Activated CD4-positive, alpha-beta memory T cell treated with anti-CD3 and anti-CD28 coated beads for 36 hours (primary cell): Measurements from ENCODE around the gene ITGA5. TPM values are rescaled to one million over a fixed set of nuclear protein-coding genes. Genes with fewer than 3 reads are reported as not detected.
A peak's percentile ranks its signal among the peaks of the same experiment; 100 is the strongest.

Experiments
- CTCF ChIA-PET: fragments of 350-600 bp; sonication (Branson Sonifier 250); formaldehyde crosslinking; loops from one replicate; lab custom pipeline; 2021; ENCODE audit warnings: antibody characterized with exemption, inconsistent platforms; lab: Charles Lee
- POLR2A ChIA-PET: fragments of 350-600 bp; sonication (Branson Sonifier 250); formaldehyde crosslinking; loops from one replicate; lab custom pipeline; 2021; ENCODE audit warnings: antibody characterized with exemption; lab: Charles Lee
- DNase-seq: peaks from one replicate; pipeline ENCODE4 v3.0.0-alpha.2; 2020
- H3K27ac Mint-ChIP-seq: one replicate; pipeline ENCODE4 v1.8.0; 2021; ENCODE audit warnings: mixed read lengths
- H3K27me3 Mint-ChIP-seq: one replicate; pipeline ENCODE4 v1.8.0; 2021; ENCODE audit warnings: mixed read lengths
- H3K36me3 Mint-ChIP-seq: one replicate; pipeline ENCODE4 v1.8.0; 2021; ENCODE audit warnings: mixed read lengths
- H3K4me1 Mint-ChIP-seq: one replicate; pipeline ENCODE4 v1.8.0; 2021; ENCODE audit warnings: low read depth, mixed read lengths
- H3K4me3 Mint-ChIP-seq: one replicate; pipeline ENCODE4 v1.8.0; 2021; ENCODE audit warnings: mild to moderate bottlenecking, mixed read lengths
- H3K9me3 Mint-ChIP-seq: one replicate; pipeline ENCODE4 v1.8.0; 2021; ENCODE audit warnings: mixed read lengths
- intact Hi-C: fragments of 100-400 bp; cut with micrococcal nuclease; formaldehyde crosslinking; loops from one replicate; pipeline ENCODE4 v1.15.1; 2023
- total RNA-seq, 2 experiments: library from RNA; stranded (reverse); gene quantifications; one replicate each; pipeline ENCODE4 v1.2.3, GENCODE V29; 2021

Gene ITGA5
- total RNA-seq, 2 experiments from 2014 or later = 33.8 to 34.9 TPM

DNA sequence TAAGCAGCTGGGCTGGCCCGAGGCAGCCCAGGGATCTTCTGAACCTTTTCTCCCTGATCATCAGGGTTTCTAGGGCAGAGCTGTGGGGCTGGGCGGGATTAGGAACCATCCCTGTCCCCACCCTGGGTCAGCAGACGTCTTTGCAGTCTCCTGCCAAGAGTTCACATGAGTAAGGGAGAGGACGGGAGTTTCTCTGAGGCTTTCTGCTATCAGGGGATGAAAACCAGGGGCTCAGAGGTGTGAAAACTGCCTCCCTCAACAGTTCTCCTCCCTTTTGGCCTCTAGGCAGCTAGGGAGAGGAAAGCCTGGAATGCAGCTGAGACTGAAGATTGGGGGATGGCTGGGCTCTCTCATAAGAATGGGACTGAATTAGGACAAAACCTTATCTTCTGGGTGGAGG, 42.5 kb downstream of the ITGA5 start:
- Mint-ChIP-seq H3K9me3 (no peaks in the 10 kb centered on the region), H3K27ac (no peak overlapping the region), H3K36me3 (no peaks in the 10 kb centered on the region), H3K4me3 (no peak overlapping the region), H3K4me1 (peaks cover 20% of the 10 kb centered on the region), H3K27me3 (no peaks in the 10 kb centered on the region)
- ChIA-PET CTCF (interaction anchor here (0.8 to 1.5 kb wide), 3 partner anchors 78 to 162 kb away, joined by 3 to 5 read pairs (median 3); no protein-coding TSS in a partner anchor), POLR2A (no interaction called here)
- intact Hi-C loops = no loop called here
- DNase-seq = no peak

DNA sequence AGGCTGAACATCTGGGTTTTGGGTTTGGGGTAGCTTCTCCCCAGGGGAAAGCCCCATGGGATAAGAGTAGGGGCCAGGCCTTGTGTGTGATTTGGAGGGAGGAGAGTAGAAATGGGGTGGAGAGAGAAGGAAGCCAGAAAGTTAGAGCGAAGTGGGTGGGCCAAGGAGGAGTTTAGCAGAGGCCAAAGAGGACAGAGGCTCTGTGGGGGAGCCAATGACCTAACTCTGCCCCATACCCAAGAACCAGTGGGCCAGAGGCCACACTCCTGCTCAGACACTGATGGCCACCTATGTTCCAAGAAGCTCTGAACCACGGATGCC, 43.8 kb downstream of the ITGA5 start:
- Mint-ChIP-seq H3K27me3 (no peaks in the 10 kb centered on the region), H3K4me3 (no peak overlapping the region), H3K4me1 (peaks cover 20% of the 10 kb centered on the region), H3K27ac (no peak overlapping the region), H3K9me3 (no peaks in the 10 kb centered on the region), H3K36me3 (no peaks in the 10 kb centered on the region)
- ChIA-PET POLR2A (no interaction called here), CTCF (interaction anchor here (0.7 to 1.4 kb wide), 3 partner anchors 24 to 159 kb away, joined by 3 to 5 read pairs (median 3); no protein-coding TSS in a partner anchor)
- no peak for DNase-seq
- intact Hi-C loops = no loop called here

DNA sequence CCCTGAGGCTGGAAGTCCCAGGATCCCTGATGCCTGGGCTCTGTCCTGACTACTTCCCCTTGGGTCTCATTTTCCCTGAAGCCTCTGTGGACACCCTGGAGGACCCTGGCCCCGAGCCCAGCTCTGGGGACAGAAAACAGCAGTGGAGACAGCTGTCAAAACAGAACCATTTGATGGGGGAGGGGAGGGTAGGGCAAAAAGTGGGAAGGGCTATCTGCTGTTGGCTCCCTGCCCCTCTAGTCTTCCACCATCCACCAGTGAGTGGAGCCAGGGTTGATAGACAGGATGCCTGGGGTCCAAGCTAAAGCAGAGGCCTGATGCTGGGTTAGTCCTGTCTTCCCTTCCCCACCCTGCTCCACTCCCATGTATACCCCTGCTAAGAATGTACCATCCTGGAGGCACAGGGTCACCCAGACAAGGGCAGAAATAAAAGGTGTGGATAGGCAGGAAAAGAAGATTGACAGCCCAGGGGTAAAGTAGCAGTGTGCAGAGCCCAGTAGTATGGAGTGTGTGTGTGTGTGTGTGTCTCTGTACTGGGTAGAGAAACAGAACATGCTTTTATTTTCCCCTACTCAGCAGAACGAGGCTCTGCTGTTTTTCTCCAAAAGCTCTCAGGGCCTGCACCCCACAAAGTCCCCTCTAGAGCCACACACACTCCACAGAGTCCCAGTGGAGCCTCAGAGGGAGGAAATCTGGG, 44.4 kb downstream of the ITGA5 start:
- no peaks in the 10 kb centered on the region for H3K36me3 Mint-ChIP-seq
- no peak overlapping the region for H3K4me3 Mint-ChIP-seq
- H3K4me1 Mint-ChIP-seq = peaks cover 18% of the 10 kb centered on the region
- no peaks in the 10 kb centered on the region for H3K9me3 Mint-ChIP-seq
- no peak overlapping the region for H3K27ac Mint-ChIP-seq
- intact Hi-C loops = no loop called here
- CTCF ChIA-PET = interaction anchor here (0.7 to 1.4 kb wide), 5 partner anchors 25 to 167 kb away, joined by 3 to 5 read pairs (median 3); no protein-coding TSS in a partner anchor
- no peaks in the 10 kb centered on the region for H3K27me3 Mint-ChIP-seq
- POLR2A ChIA-PET = no interaction called here
- no peak for DNase-seq

DNA sequence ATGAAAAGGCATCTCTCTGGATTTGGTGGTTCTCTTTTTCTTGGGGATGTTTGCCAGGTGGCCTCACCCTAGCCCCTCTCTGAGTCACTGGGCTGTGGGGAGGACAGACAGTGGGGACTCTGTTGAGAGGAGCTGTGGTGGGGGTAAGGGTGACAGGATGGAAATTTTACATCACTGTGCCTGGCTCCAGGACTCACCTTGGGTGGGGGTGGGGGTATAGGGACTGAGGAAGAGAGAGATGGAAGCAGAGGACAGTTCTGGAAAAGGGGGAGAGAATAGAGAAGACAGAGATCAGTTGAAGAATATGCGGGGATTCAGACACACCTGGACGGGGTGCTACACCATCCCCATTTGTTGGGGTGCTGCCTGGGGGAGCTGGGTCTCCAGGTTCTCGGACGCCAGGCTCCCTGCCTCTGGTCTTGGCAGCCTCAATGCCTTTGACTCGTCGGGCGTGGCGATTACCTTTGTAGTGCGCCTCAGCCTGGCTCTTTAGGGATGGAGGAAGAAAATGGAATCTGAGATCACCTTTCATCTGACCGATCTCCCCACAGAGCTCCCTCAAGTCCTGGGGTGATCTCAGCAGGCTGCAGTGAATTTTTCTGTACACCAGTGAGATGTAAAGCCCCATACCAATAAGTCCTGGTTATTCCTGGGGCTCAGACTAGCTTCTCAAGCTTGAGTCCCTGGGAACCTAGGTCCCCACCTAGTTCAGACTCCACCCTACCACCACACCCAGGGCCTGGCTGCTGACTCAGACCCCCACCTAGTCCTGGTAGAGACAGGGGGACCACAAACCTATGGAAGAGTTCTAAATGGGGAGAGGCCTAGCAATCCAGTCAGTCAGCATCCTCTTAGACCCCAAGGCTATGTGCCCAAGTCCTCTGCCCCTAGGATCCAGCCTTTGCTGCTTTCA, 45.2 kb downstream of the ITGA5 start:
- no peak overlapping the region for H3K27ac Mint-ChIP-seq
- POLR2A ChIA-PET = no interaction called here
- peak; percentile 35 for DNase-seq

DNA sequence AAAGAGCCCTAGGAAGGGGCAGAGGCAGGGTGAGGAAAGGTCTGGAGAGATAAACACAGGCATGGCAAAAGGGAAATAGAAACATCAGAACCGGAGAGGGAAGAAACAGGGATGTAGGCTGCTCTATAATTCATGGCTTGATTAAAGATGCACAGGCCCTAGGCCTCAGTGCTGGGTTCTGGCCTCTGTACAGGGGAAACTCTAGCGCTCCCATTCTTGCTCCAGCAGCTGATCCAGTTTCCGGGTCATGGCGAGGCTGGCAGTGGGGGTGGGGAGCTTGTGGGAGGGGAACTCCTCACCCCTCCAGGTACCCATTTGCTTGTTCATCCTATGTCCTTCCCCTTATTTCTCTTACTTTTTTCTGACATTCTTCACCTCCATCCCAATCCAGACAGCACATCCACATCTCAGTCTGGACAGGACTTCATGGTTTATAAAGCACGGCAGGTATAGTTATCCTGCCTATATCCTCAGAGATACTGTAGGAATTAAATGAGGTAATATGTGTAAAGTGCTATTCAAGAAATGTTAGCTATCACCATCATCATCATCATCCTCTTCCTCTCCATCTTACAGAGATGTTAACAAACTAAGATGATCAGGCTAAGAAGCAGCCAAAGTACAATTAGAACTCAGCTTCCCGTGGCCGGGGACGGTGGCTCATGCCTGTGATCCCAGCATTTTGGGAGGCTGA, 46.8 kb downstream of the ITGA5 start:
- Mint-ChIP-seq H3K27ac (no peak overlapping the region), H3K4me3 (no peak overlapping the region), H3K27me3 (peaks cover 3% of the 10 kb centered on the region), H3K4me1 (peaks cover 27% of the 10 kb centered on the region), H3K9me3 (no peaks in the 10 kb centered on the region), H3K36me3 (no peaks in the 10 kb centered on the region)
- ChIA-PET CTCF (interaction anchor here (0.8 to 2.2 kb wide), 12 partner anchors 8 to 158 kb away, joined by 3 to 13 read pairs (median 4); partner anchors contain the start of genes COPZ1 and ZNF385A), POLR2A (interaction anchor here (1.0 to 1.4 kb wide), 2 partner anchors 11 to 151 kb away, joined by 3 to 4 read pairs; no protein-coding TSS in a partner anchor)
- intact Hi-C loops = no loop called here
- DNase-seq = no peak

More for the DNA sequence above, 45.2 kb downstream of the ITGA5 start:
- H3K4me1 Mint-ChIP-seq = peaks cover 19% of the 10 kb centered on the region
- H3K4me3 Mint-ChIP-seq = no peak overlapping the region
- intact Hi-C loops = no loop called here
- CTCF ChIA-PET = interaction anchor here (1.0 to 1.4 kb wide), 6 partner anchors 36 to 166 kb away, joined by 3 to 4 read pairs (median 3); no protein-coding TSS in a partner anchor
- peaks cover 3% of the 10 kb centered on the region for H3K27me3 Mint-ChIP-seq
- no peaks in the 10 kb centered on the region for H3K36me3 Mint-ChIP-seq
- no peaks in the 10 kb centered on the region for H3K9me3 Mint-ChIP-seq

DNA sequence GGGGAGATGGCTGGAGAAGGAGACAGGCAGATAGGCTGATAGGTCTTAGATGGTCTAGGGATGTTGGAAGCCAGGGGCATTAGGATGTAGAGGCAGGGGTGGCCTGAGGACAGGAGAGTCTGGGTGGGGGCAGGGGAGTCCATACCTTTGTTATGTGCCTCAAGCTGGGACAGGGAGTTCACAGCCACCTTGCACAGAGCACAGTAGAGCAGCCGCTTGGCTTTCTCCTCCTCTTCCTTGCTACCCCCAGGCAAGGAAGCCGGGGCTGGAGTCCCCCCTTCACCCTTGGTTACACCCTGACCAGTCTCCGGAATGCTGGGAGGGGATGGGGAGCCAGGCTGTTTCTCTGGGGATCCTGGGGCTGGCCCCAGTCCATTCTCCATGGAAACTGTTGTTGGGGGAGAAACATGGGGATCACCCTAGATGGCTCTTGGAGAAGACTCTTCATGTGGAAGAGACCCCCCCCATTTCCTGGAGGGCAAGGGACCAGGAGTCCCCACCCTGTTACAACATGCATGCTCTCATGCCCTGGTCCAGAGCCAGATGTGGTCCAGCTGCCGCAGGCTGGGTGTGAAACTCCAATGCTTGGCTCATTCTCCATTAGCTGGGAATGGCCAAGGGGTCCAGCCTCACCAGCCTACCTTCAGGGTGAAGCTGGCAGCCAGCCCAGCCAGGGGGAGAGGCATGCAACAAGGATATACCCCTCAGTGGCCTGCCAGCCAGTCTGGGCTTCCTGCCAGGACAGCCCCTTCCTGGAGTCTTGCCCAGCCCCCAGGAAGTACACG, 47.5 kb downstream of the ITGA5 start:
- CTCF ChIA-PET = interaction anchor here (0.8 to 2.2 kb wide), 22 partner anchors 8 to 170 kb away, joined by 3 to 29 read pairs (median 6); partner anchors contain the start of genes COPZ1, NFE2 and ZNF385A
- Mint-ChIP-seq H3K4me3 (no peak overlapping the region), H3K27me3 (peaks cover 3% of the 10 kb centered on the region), H3K36me3 (no peaks in the 10 kb centered on the region), H3K4me1 (peaks cover 27% of the 10 kb centered on the region), H3K27ac (no peak overlapping the region), H3K9me3 (no peaks in the 10 kb centered on the region)
- DNase-seq = no peak
- intact Hi-C loops = no loop called here
- POLR2A ChIA-PET = interaction anchor here (1.0 to 1.4 kb wide), 2 partner anchors 11 to 150 kb away, joined by 3 to 4 read pairs; no protein-coding TSS in a partner anchor

DNA sequence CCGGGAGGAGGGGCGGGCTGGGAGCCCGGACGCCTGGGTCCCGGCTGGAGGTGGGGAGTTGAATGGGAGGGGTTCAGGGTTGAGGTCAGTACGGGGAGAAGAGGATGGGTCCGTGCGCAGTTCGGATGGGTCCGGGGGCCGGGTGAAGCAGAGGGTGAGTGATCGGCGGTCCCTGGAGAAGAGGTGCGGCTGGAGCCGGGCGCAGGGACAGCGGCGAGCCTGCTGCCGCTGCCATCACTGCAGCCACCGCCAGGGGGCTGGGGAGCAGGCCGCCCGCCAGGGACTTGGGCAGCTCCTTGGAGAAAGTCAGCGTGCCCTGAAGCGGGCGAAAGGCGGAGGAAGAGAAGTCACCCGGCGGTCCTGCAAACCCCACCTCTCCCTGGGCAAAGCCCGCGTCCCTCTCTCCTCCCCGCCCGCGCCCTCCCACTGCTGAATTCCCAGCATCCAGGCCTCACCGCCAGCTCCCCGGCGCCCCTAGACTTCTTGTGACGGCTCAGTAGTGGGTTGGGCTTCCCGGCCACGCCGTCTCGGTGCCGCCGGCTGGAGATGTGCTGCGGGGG, 48.8 kb downstream of the ITGA5 start:
- H3K36me3 Mint-ChIP-seq = no peaks in the 10 kb centered on the region
- H3K27ac Mint-ChIP-seq = no peak overlapping the region
- peak overlapping the region; percentile 36 for H3K4me3 Mint-ChIP-seq
- peaks cover 27% of the 10 kb centered on the region for H3K4me1 Mint-ChIP-seq
- no peaks in the 10 kb centered on the region for H3K9me3 Mint-ChIP-seq
- intact Hi-C loops = no loop called here
- peaks cover 3% of the 10 kb centered on the region for H3K27me3 Mint-ChIP-seq
- POLR2A ChIA-PET = interaction anchor here (0.9 kb wide), 1 partner anchor 83 kb away, joined by 3 read pairs; no protein-coding TSS in a partner anchor
- CTCF ChIA-PET = interaction anchor here (0.8 to 2.0 kb wide), 21 partner anchors 8 to 162 kb away, joined by 3 to 29 read pairs (median 5); partner anchors contain the start of genes COPZ1, NFE2 and ZNF385A
- peak; percentile 30 for DNase-seq

DNA sequence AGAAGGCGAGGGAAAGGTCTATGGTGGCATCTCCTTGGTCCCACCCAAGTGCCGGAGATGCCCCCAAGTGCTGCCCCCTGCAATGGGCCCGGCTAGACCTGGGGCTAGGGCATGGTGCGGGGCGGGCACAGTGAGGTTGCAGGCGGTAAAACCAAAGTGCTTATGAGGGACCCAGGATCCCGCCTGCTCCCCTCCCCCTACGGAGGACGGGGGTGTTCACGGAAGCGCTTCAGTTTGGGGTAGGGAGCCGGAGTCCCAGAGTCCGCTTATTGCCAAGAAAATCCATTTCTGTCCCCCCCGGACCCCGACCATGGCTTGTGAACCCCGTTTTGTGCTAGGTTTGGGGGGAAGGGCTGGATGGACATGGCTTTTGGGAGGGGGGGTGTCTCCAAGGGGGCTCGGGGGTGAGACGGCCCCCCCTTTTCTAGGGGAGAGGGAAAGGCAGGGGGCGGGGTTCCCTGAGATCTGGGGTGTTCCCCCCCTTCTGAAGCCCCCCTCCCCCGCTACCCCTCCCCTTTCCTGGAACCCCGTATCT, 49.4 kb downstream of the ITGA5 start:
- intact Hi-C loops = loop anchor here (2.0 to 10.0 kb wide), 2 partner anchors 45 to 365 kb away; partner anchors contain the start of genes COPZ1, HOXC8 and HOXC9
- H3K27ac Mint-ChIP-seq = no peak overlapping the region

DNA sequence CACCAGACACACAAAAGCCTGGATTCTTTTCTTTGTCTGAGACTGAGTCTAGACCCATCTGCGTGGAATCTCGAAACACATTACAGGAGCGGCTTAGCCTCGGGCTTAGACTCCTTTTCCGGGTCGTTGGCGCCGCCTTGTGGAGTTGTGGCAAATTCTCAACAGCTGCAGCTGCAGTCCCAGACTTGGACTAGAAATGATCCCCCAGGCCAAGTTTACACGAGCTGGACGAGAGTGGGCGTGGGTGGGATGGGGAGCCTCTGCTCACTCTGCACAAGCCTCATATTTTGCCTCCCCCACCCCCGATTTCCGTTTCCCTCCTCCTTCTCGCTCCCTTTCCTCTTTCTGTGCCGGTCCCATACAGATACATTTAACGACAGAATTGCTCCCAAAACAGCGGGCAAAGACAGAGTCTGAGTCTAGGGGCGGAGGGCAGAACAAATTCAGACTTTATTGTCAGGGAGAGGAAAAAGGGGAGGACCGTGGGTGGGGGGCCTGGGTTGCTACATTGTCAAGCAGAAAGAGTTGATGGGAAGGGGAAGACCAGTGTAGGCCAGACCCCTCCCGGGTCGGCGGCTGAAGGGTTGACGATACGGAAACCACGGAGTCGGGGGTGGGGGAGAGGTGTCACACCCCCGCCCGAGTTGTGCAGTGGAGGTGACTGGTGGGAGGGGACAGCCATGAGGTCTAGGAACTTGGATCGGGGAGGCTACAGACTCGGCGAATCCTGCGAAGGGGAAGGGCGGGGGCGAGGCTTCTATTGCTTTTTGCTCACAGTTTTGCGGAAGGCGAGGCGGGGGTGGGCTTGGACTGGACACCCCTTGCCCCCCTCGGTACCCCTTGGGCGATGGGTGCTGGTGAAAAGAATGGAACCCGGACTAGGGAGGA, 50.1 kb downstream of the ITGA5 start:
- ChIA-PET CTCF (interaction anchor here (0.6 to 3.0 kb wide), 34 partner anchors 8 to 161 kb away, joined by 3 to 96 read pairs (median 6); partner anchors contain the start of genes CBX5, COPZ1, HNRNPA1 and NFE2), POLR2A (no interaction called here)
- no peak overlapping the region for H3K27ac Mint-ChIP-seq
- no peaks in the 10 kb centered on the region for H3K36me3 Mint-ChIP-seq
- H3K4me1 Mint-ChIP-seq = peaks cover 39% of the 10 kb centered on the region
- no peak overlapping the region for H3K4me3 Mint-ChIP-seq
- DNase-seq = peak; percentile 93
- peaks cover 3% of the 10 kb centered on the region for H3K27me3 Mint-ChIP-seq
- no peaks in the 10 kb centered on the region for H3K9me3 Mint-ChIP-seq
- intact Hi-C loops = loop anchor here (1.0 to 10.0 kb wide), 8 partner anchors 10 to 364 kb away; partner anchors contain the start of genes COPZ1, HOXC8 and HOXC9

More for the DNA sequence above, 49.4 kb downstream of the ITGA5 start:
- ChIA-PET CTCF (interaction anchor here (0.9 to 2.0 kb wide), 6 partner anchors 10 to 77 kb away, joined by 3 to 29 read pairs (median 8); no protein-coding TSS in a partner anchor), POLR2A (no interaction called here)
- Mint-ChIP-seq H3K4me1 (peaks cover 32% of the 10 kb centered on the region), H3K9me3 (no peaks in the 10 kb centered on the region), H3K36me3 (no peaks in the 10 kb centered on the region), H3K27me3 (peaks cover 3% of the 10 kb centered on the region), H3K4me3 (no peak overlapping the region)
- no peak for DNase-seq
